GM12872 (cell line): ENCODE results near the gene C3orf85.

Source experiments
- TF ChIP-seq, protein P1 (sequence below): IDR thresholded peaks from 3 replicates; pipeline ENCODE4 v1.5.1; 2011; ENCODE audit warnings: low read depth, mild to moderate bottlenecking, low read length, moderate library complexity; ENCODE audit not compliant: insufficient read depth

C3orf85 gene

DNA sequence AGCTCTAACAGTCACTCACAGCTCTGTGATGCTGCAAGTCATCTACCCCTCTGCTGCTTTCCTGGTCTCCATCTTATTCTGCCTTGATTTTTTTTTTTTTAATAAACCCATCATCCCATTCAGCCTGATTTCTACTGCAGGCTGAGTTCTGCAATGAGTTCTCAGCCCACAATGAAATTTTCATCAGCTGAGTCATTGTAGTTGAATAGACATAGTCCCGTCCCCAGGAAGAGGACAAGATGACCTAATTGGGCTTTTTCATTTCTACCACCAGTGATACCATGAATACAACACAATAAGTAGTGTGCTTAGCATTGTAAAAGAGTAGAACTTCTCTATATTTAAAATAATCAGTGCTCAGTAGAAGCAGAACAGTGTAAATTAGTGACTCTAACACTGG lies 59.3 kb downstream of the C3orf85 start:
- TF ChIP-seq, protein P1, sequence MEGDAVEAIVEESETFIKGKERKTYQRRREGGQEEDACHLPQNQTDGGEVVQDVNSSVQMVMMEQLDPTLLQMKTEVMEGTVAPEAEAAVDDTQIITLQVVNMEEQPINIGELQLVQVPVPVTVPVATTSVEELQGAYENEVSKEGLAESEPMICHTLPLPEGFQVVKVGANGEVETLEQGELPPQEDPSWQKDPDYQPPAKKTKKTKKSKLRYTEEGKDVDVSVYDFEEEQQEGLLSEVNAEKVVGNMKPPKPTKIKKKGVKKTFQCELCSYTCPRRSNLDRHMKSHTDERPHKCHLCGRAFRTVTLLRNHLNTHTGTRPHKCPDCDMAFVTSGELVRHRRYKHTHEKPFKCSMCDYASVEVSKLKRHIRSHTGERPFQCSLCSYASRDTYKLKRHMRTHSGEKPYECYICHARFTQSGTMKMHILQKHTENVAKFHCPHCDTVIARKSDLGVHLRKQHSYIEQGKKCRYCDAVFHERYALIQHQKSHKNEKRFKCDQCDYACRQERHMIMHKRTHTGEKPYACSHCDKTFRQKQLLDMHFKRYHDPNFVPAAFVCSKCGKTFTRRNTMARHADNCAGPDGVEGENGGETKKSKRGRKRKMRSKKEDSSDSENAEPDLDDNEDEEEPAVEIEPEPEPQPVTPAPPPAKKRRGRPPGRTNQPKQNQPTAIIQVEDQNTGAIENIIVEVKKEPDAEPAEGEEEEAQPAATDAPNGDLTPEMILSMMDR: no peak
